OCI-LY3 (cell line): Measurements from ENCODE around the gene ZXDC.

ENCODE experiments used
- H2AFZ ChIP-seq: fragments of 200-600, 300-600 bp; shearing (Covaris generic); 2 replicates; pipeline ENCODE4 v1.6.0; 2014; ENCODE audit warnings: antibody characterized with exemption, low read depth, low read length
- H3K27ac ChIP-seq: fragments of 200-600, 300-600 bp; sonication (generic); 2 replicates; pipeline ENCODE4 v1.5.1; 2014; ENCODE audit warnings: mild to moderate bottlenecking, low read length, moderate library complexity, mixed read lengths
- H3K27me3 ChIP-seq: fragments of 200-600, 300-600 bp; sonication (generic); 2 replicates; pipeline ENCODE4 v1.6.1; 2014; ENCODE audit warnings: low read depth, low read length, mixed read lengths
- H3K36me3 ChIP-seq: fragments of 200-600, 300-600 bp; sonication (generic); replicated peaks from 2 replicates; pipeline ENCODE3; 2014; ENCODE audit warnings: low read depth, low read length, mixed read lengths
- H3K4me1 ChIP-seq: fragments of 300-600, 200-600 bp; sonication (generic); 2 replicates; pipeline ENCODE4 v1.6.1; 2014; ENCODE audit warnings: low read length, mixed read lengths
- H3K4me2 ChIP-seq: fragments of 200-600, 300-600 bp; sonication (generic); 2 replicates; pipeline ENCODE4 v1.6.1; 2014; ENCODE audit warnings: low read length, mixed read lengths
- H3K4me3 ChIP-seq: fragments of 300-600, 200-600 bp; sonication (generic); 2 replicates; pipeline ENCODE4 v1.5.1; 2014; ENCODE audit warnings: antibody characterized with exemption, mild to moderate bottlenecking, low read length, moderate library complexity
- H3K79me2 ChIP-seq: fragments of 300-600, 200-600 bp; shearing (Covaris generic); 2 replicates; pipeline ENCODE4 v1.6.1; 2014; ENCODE audit warnings: mild to moderate bottlenecking, low read length, mixed read lengths
- H3K9ac ChIP-seq: fragments of 300-600, 200-600 bp; shearing (Covaris generic); 2 replicates; pipeline ENCODE4 v1.6.0; 2014; ENCODE audit warnings: mild to moderate bottlenecking, low read length, moderate library complexity
- H3K9me3 ChIP-seq: fragments of 200-600, 300-600 bp; shearing (Covaris generic); 2 replicates; pipeline ENCODE4 v1.6.1; 2014; ENCODE audit warnings: low read length, mixed read lengths; ENCODE audit not compliant: insufficient read depth
- H4K20me1 ChIP-seq: fragments of 200-600, 300-600 bp; sonication (generic); 2 replicates; pipeline ENCODE4 v1.6.1; 2016; ENCODE audit warnings: low read length, mixed read lengths; ENCODE audit not compliant: insufficient read depth
- EZH2phosphoT487 ChIP-seq: fragments of 200-600 bp; shearing (Covaris generic); IDR thresholded peaks from 2 replicates; pipeline ENCODE4 v1.6.1; 2018; ENCODE audit warnings: antibody characterized with exemption, mixed run types, low read depth
- TF ChIP-seq, protein P1 (sequence below): fragments of 200-600, 300-600 bp; sonication (generic); IDR thresholded peaks from 2 replicates; pipeline ENCODE4 v1.5.1; 2014; ENCODE audit warnings: antibody characterized with exemption, low read length, low read depth

Gene ZXDC

DNA sequence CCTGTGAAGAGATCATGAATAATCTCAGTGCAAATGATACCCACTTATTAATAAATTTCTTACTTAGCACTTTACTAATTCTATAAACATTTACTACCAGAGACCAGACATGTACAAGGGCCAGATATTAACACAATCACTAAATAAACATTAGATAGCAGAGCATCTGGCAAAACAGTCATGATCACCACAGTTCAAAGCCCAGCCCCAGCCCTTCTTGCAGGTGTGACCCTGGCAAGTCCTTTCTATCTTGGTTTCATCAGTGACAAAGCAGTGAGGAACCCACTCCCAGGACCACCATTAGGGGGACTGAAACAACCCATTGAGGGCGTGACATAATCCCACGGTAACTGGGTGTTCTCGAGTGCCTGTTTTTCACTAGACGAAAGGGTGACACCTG, 11.6 kb downstream of the ZXDC start:
- peaks cover 65% of the 10 kb centered on the region for H3K36me3 ChIP-seq
- H3K4me2 ChIP-seq, result no peak overlapping the region
- no peak overlapping the region for H2AFZ ChIP-seq
- no peaks in the 10 kb centered on the region for H3K27me3 ChIP-seq
- peaks cover 8% of the 10 kb centered on the region; the same call in 1 of the 2 replicates for H3K79me2 ChIP-seq
- no peaks in the 10 kb centered on the region for H3K9me3 ChIP-seq
- TF ChIP-seq EZH2phosphoT487, result no peak
- TF ChIP-seq, protein P1, sequence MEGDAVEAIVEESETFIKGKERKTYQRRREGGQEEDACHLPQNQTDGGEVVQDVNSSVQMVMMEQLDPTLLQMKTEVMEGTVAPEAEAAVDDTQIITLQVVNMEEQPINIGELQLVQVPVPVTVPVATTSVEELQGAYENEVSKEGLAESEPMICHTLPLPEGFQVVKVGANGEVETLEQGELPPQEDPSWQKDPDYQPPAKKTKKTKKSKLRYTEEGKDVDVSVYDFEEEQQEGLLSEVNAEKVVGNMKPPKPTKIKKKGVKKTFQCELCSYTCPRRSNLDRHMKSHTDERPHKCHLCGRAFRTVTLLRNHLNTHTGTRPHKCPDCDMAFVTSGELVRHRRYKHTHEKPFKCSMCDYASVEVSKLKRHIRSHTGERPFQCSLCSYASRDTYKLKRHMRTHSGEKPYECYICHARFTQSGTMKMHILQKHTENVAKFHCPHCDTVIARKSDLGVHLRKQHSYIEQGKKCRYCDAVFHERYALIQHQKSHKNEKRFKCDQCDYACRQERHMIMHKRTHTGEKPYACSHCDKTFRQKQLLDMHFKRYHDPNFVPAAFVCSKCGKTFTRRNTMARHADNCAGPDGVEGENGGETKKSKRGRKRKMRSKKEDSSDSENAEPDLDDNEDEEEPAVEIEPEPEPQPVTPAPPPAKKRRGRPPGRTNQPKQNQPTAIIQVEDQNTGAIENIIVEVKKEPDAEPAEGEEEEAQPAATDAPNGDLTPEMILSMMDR, result no peak
- H4K20me1 ChIP-seq, result no peaks in the 10 kb centered on the region; the same call in 1 of the 2 replicates
- no peak overlapping the region for H3K4me3 ChIP-seq
- no peak overlapping the region for H3K27ac ChIP-seq
- H3K4me1 ChIP-seq, result no peaks in the 10 kb centered on the region
- no peak overlapping the region for H3K9ac ChIP-seq

DNA sequence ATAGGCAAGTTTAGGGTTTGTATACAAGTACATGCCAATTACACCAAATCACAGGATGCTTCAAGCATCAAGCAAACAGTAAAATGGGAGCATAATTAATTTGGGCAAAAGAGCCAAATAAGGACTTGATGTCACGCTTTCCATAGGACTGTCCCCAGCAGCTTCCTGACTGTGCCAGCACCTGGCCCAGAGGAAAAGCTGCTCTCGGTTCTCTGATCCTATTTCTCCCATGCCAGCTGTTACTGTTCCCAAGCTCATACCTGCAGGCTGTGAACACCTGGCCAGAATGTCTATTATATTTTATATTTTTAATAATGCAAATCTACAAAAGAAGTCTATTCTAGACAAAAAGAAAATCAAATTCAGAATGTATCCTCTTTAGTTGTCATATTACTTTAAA, 12.2 kb downstream of the ZXDC start:
- no peaks in the 10 kb centered on the region for H3K27me3 ChIP-seq
- no peak overlapping the region for H3K4me3 ChIP-seq
- no peaks in the 10 kb centered on the region; the same call in 1 of the 2 replicates for H4K20me1 ChIP-seq
- peaks cover 65% of the 10 kb centered on the region for H3K36me3 ChIP-seq
- no peak overlapping the region for H3K27ac ChIP-seq
- no peaks in the 10 kb centered on the region for H3K4me1 ChIP-seq
- H3K4me2 ChIP-seq, result no peak overlapping the region
- no peak overlapping the region for H3K9ac ChIP-seq
- H3K9me3 ChIP-seq, result no peaks in the 10 kb centered on the region
- H2AFZ ChIP-seq, result no peak overlapping the region
- TF ChIP-seq, protein P1, result no peak
- TF ChIP-seq EZH2phosphoT487, result no peak
- H3K79me2 ChIP-seq, result peaks cover 3% of the 10 kb centered on the region; the same call in 1 of the 2 replicates

DNA sequence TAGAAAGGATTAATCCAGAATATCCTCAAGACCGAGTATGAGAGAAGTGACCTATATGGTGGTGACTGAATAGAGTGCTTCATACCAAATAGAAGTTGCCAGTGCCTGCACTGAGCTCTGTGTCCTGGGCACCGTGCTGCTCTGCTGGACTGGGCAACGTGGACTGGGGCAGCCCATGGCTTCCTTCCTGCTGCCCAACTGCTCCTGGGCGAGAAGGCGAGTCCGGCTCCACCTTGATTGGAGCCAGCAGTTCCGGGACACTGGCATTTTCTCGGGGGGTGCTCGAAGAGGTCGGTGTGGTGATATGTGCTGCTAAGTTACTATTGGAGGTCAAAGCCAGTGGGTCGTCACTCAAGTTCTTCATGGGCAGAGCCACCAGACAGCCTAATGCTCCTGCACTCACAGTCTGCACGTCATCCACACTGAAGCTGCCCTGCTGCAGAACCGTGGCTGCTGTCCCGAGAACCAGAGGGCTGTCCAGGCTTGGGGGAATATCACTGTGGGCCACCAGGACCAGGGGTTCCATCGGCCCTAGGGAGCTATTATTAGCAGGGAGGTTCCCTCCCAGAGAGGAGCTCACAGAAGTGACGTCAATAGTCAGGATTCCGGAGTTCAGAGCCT, 14.1 kb downstream of the ZXDC start:
- TF ChIP-seq, protein P1, result no peak
- TF ChIP-seq EZH2phosphoT487, result no peak
- no peaks in the 10 kb centered on the region for H3K9me3 ChIP-seq
- H3K4me2 ChIP-seq, result no peak overlapping the region
- H3K27ac ChIP-seq, result no peak overlapping the region
- H3K4me3 ChIP-seq, result no peak overlapping the region
- no peaks in the 10 kb centered on the region for H3K4me1 ChIP-seq
- no peaks in the 10 kb centered on the region; the same call in 1 of the 2 replicates for H3K79me2 ChIP-seq
- peaks cover 64% of the 10 kb centered on the region for H3K36me3 ChIP-seq
- H3K9ac ChIP-seq, result no peak overlapping the region
- no peaks in the 10 kb centered on the region for H3K27me3 ChIP-seq
- H4K20me1 ChIP-seq, result no peaks in the 10 kb centered on the region
- H2AFZ ChIP-seq, result no peak overlapping the region

DNA sequence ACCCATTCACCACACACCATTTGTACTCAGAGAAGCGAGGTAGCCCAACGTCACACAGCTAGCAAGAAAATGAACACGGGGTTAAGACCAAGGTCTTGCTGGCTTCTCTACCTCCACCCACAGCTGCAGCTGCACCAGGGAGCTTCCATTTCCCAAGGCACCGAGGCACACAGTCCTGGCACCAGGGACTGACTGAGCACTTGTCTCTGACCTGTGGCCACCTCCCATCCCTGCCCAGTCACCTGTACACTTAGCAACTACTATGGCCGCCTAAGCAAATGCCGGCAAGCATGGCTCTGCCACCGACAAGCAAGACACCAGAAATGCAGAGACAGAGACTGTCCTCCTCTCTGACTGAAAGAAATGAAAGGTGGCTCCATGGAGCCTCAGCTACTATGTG, 15.3 kb downstream of the ZXDC start:
- H3K27ac ChIP-seq, result no peak overlapping the region
- H3K79me2 ChIP-seq, result no peaks in the 10 kb centered on the region; the same call in 1 of the 2 replicates
- H3K36me3 ChIP-seq, result peaks cover 62% of the 10 kb centered on the region
- no peak overlapping the region for H3K4me2 ChIP-seq
- H3K27me3 ChIP-seq, result no peaks in the 10 kb centered on the region
- H4K20me1 ChIP-seq, result no peaks in the 10 kb centered on the region
- H3K4me1 ChIP-seq, result no peaks in the 10 kb centered on the region
- H3K9me3 ChIP-seq, result no peaks in the 10 kb centered on the region
- no peak overlapping the region for H3K4me3 ChIP-seq
- H2AFZ ChIP-seq, result no peak overlapping the region
- no peak overlapping the region for H3K9ac ChIP-seq
- TF ChIP-seq, protein P1, result no peak
- TF ChIP-seq EZH2phosphoT487, result no peak
